Adrenal gland (tissue), 5 donors: ENCODE data around the gene NDUFB7.

Experiments
- POLR2A ChIP-seq, 2 donors: fragments of 450-650 bp; IDR thresholded peaks; one replicate each; pipeline ENCODE4 v1.6.1; 2017; ENCODE audit warnings: antibody characterized with exemption in 2 of 2, mild to moderate bottlenecking in 2 of 2, moderate library complexity in 1 of 2
- TF ChIP-seq, protein P1 (sequence below), 6 experiments: fragments of 450-650 bp in 4 of 6; fragments of 200-600 bp in 2 of 6; sonication (generic) in 1 of 6; IDR thresholded peaks; 1 replicate in 5 of 6; 2 replicates in 1 of 6; pipeline versions ENCODE4 v1.5.1 to v1.8.0; 2016 to 2021; ENCODE audit warnings: antibody characterized with exemption in 6 of 6, mild to moderate bottlenecking in 2 of 6, moderate library complexity in 1 of 6
- donor health status: DM: no; HTN: no; CAD: no.

GRCh38 chr19:14555918-14556661, 15.8 kb downstream of the NDUFB7 start:
- TF ChIP-seq, protein P1, sequence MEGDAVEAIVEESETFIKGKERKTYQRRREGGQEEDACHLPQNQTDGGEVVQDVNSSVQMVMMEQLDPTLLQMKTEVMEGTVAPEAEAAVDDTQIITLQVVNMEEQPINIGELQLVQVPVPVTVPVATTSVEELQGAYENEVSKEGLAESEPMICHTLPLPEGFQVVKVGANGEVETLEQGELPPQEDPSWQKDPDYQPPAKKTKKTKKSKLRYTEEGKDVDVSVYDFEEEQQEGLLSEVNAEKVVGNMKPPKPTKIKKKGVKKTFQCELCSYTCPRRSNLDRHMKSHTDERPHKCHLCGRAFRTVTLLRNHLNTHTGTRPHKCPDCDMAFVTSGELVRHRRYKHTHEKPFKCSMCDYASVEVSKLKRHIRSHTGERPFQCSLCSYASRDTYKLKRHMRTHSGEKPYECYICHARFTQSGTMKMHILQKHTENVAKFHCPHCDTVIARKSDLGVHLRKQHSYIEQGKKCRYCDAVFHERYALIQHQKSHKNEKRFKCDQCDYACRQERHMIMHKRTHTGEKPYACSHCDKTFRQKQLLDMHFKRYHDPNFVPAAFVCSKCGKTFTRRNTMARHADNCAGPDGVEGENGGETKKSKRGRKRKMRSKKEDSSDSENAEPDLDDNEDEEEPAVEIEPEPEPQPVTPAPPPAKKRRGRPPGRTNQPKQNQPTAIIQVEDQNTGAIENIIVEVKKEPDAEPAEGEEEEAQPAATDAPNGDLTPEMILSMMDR (IDR thresholded peaks at IDR 0.05): no peak
- TF ChIP-seq POLR2A (IDR thresholded peaks at IDR 0.05): no peak
